AG10803 (cell line): ENCODE data around the gene RYR2.

Source experiments
- DNase-seq: peaks from one replicate; pipeline ENCODE4 v3.0.0; 2010; ENCODE audit warnings: low read depth
- H3K4me3 ChIP-seq: 2 replicates; pipeline ENCODE4 v1.5.1; 2011; ENCODE audit warnings: mild to moderate bottlenecking, low read length, control low read depth
- TF ChIP-seq, protein P1 (sequence below): conservative IDR thresholded peaks from 2 replicates; pipeline ENCODE4 v1.5.1; 2011; ENCODE audit warnings: mild to moderate bottlenecking, low read length, control low read depth, inconsistent platforms

The RYR2 gene

DNA sequence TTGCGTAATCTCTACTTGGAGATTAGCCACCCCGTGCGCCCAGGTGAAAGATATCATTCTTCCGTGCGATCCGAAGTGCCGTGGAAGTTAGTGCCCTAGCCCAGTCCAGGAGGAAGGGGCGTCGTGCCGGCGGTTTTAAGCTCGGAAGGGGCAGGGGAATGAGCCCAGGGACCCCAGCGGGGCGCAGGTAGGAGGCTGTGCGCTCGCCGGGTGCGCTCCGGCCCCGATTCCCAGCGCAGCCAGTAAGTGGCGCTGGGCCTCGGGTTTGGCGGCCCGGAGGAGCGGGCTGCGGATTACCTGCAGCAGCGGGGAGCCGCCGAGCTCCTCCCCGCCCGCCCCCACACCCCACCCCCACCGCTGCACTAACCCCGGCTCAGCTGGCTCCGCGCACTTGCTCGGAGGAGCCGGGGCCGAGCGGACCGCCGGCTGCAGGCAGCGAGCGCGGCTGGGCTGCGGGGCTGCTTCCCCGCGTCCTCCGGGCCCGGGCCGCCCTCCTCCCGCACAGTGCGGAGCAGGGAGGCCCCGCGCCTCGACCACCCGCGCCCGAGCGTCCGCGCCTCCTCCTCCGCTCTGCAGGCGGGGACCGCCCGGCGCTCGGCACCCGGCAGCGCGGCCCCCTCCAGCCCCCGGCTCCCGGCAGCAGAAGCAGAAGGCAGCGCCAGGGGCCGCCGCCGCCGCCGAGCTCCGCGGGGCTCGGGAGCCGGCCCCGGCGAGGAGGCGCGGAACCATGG is at the start of gene RYR2:
Gene RYR2 (plus strand): TSS at position 390 of the 731 bp plus-strand sequence. CDS start 338 bp downstream, at position 728.
- no peak for DNase-seq
- TF ChIP-seq, protein P1, sequence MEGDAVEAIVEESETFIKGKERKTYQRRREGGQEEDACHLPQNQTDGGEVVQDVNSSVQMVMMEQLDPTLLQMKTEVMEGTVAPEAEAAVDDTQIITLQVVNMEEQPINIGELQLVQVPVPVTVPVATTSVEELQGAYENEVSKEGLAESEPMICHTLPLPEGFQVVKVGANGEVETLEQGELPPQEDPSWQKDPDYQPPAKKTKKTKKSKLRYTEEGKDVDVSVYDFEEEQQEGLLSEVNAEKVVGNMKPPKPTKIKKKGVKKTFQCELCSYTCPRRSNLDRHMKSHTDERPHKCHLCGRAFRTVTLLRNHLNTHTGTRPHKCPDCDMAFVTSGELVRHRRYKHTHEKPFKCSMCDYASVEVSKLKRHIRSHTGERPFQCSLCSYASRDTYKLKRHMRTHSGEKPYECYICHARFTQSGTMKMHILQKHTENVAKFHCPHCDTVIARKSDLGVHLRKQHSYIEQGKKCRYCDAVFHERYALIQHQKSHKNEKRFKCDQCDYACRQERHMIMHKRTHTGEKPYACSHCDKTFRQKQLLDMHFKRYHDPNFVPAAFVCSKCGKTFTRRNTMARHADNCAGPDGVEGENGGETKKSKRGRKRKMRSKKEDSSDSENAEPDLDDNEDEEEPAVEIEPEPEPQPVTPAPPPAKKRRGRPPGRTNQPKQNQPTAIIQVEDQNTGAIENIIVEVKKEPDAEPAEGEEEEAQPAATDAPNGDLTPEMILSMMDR: no peak
- no peak within 1 kb of the TSS for H3K4me3 ChIP-seq

DNA sequence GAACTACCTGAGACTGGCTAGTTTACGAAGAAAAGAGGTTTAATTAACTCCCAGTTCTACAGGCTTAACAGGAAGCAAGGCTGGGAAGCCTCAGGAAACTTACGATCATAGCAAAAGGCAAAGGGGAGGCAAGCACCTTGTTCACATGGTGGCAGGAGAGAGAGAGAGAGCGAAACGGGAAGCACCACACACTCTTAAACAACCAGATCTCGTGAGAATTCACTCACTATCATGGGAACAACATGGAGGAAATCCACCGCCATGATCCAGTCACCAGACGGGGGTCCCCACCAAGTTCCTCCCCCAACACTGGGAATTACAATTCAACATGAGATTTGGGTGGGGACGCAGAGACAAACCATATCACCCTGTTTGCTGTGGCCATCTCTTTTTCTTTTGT is 49.5 kb upstream of the RYR2 start:
- no peak overlapping the region for H3K4me3 ChIP-seq
- TF ChIP-seq, protein P1: no peak
- no peak for DNase-seq

DNA sequence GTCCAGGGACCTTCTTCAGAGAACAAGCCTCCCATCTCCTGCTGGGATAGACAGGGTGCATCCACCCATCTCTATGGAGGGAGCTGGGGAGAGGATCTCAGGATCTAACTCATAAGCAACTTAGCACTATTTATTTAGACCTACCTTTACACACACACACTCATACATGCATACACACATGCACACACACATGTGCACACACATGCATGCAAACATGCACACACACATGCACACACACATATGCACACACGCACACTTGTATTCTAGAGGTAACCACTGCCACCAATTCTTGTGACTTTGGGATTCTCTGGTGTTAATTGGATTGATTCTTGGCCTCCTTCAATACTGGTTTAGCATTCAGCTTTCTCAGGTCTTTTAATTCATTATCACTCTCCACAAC is 47.5 kb upstream of the RYR2 start:
- H3K4me3 ChIP-seq: no peak overlapping the region
- no peak for DNase-seq
- TF ChIP-seq, protein P1: no peak

DNA sequence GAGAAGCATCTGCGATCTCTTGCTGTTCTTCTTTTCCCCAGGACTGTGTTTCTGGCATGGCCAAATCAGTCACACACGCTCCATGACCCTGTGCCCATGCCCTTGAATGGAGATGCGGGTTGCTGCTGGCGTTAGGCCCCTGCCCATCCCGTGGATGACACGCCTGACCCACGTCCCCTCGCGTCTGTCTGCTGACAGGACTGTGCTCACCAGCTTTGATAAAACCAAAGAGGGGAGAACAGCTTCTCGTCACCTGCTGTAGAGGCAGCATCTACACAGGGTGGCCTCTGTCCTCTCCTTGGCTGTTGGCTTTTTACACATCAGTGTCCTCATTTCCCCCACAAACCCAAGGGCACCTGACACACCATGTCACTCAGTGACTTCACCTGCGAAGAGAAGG is 44.6 kb upstream of the RYR2 start:
- DNase-seq: no peak
- H3K4me3 ChIP-seq: no peak overlapping the region
- TF ChIP-seq, protein P1: no peak

DNA sequence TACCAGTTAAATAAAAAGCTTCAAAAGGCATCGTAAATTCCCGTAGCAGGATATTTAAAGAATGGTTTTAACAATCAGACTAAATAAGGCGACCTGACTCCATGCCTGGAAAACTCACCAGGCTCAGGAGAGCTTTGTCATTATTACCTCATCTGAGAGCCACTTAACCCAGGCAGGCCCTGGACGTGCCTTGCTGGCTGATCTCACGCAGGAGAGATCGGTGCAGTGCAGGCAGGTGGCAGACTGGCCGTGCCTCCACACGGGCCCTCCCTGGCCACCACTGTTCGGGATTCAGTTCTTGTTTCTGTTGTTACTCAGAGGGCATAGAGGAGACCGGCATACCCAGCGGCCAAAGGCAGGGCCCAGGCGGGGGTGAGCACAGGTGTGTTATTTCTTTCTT is 44.1 kb upstream of the RYR2 start:
- H3K4me3 ChIP-seq: no peak overlapping the region
- TF ChIP-seq, protein P1: no peak
- no peak for DNase-seq

DNA sequence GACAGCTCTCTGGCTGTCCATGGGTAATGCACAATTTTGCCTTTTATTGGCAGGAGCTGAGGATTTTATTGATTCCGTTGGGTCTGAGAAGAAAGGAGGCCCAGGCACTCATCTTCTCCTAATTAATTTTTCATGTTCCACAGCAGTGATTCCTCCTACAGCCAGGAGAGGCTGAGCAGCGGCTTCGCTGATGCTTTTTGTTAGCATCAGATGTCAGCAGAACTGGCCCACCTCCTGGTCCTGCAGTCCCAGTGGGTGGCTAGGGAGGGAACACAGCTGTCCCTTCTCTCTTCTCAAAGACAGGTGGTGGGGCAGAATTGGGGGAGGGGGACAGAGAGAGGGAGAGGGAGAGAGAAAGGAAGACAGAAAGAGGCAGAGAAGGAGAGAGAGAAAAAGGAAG is 43.4 kb upstream of the RYR2 start:
- no peak overlapping the region for H3K4me3 ChIP-seq
- DNase-seq: no peak
- TF ChIP-seq, protein P1: no peak

DNA sequence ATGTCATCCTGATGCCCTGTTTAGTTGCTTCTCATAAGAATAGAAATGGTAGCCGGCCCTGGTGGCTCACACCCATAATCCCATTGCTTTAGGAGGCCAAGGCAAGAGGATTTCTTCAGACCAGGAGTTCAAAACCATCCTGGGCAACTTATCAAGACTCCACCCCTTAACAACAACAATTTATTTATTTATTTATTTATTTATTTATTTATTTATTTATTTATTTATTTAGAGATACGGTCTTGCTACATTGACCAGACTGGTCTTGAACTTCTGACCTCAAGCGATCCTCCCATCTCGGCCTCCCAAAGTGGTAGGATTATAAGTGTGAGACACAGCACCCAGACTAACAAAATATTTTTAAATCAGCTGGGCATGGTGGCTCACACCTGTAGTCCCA is 41.8 kb upstream of the RYR2 start:
- no peak for DNase-seq
- TF ChIP-seq, protein P1: no peak

More for the DNA sequence above, 41.8 kb upstream of the RYR2 start:
- H3K4me3 ChIP-seq: no peak overlapping the region
